ENCODE measurements around the gene SAMD8.
"Not testable (repeated sequence)": the region's sequence is repeated elsewhere in the genome, so short reads cannot be mapped to it uniquely, and the experiment has no call there.

The SAMD8 gene

GRCh38 chr10:75197066-75197465 is 85.6 kb downstream of the SAMD8 start:
- DNase-seq = no peak

GRCh38 chr10:75197906-75198305 is 86.5 kb downstream of the SAMD8 start:
- no peak for DNase-seq

DNA sequence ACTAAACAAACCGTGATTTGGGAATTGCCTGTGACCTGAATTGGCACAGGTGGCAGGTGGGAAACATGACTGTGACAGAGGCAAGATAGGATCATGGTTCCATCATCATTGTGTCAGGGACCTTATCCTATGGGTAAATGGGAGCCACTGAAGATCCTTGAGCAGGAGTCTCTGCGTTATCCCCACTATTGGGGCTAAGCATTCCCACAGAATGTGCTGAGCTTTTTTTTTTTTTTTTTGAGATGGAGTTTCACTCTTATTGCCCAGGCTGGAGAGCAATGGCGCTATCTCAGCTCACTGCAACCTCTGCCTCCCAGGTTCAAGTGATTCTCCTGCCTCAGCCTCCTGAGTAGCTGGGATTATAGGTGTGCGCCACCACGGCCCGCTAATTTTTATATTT is 88.5 kb downstream of the SAMD8 start:
- not testable (repeated sequence) for DNase-seq

- DNase-seq = no peak
Observed at GRCh38 chr10:75201793-75202307, 90.4 kb downstream of the SAMD8 start.

- no peak for DNase-seq
Observed at GRCh38 chr10:75202321-75203045, 91.0 kb downstream of the SAMD8 start.

DNA sequence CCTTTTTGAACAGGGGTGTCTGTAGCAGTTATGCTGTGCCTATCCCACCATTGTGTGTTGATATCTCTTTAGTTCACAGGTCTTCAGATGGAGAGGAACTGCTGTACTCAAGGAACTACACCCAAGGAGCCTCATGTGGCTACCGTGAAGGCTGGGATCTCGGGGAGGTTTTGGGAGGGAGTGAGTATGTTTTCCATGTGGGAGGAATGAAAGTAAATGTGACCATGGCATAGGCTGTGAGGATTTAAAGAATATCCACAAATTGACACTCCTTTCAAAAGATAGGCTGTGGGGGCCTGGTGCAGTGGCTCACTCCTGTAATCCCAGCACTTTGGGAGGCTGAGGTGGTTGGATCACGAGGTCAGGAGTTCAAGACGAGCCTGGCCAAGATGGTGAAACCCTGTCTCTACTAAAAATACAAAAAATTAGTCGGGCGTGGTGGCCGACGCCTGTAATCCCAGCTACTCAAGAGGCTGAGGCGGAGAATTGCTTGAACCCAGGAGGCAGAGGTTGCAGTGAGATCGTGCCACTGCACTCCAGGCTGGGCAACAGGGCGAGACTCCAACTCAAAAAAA is 91.7 kb downstream of the SAMD8 start:
- not testable (repeated sequence) for DNase-seq

GRCh38 chr10:75203724-75204123 is 92.3 kb downstream of the SAMD8 start:
- DNase-seq = no peak

- DNase-seq = no peak
Observed at GRCh38 chr10:75205908-75206307, 94.5 kb downstream of the SAMD8 start.

DNA sequence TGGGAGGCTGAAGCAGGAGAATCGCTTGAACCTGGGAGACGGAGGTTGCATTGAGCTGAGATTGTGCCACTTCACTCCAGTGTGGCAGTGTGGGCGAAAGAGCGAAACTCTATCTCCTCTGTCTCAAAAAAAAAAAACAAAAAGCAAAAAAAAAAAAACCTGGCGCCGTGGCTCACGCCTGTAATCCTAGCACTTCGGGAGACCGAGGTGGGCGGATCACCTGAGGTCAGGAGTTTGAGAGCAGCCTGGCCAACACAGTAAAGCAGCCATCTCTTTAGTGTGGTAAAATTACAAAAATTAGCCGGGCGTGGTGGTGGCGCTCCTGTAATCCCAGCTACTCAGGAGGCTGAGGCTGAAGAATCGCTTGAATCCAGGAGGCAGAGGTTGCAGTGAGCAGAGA is 95.2 kb downstream of the SAMD8 start:
- not testable (repeated sequence) for DNase-seq

GRCh38 chr10:75207079-75207856 is 95.8 kb downstream of the SAMD8 start:
- no peak for DNase-seq

DNA sequence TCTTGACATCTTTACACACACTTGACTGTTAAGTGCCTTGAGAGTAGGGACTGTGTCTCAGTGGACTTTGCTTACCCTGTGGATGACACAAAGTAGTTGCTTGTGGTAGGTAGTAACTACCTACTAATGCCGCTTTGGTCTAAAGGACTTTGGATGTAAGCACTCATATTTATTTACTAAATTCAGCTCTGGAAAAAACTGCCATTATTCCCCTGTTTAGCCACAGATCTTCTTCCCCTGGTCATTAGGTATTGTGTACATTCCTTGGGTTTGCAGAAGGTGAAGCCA is 96.3 kb downstream of the SAMD8 start:
- DNase-seq = no peak

- DNase-seq = no peak
Observed at GRCh38 chr10:75208181-75208580, 96.7 kb downstream of the SAMD8 start.

- no peak for DNase-seq
Observed at GRCh38 chr10:75209086-75209920, 97.8 kb downstream of the SAMD8 start.

- peak; percentile 78 to 80 for DNase-seq
Observed at GRCh38 chr10:75209921-75210281, 98.4 kb downstream of the SAMD8 start.

GRCh38 chr10:75210282-75211006 is 99.0 kb downstream of the SAMD8 start, which contains the start of gene VDAC2:
VDAC2 (plus strand) TSS chr10:75210796; CDS start chr10:75211159, 363 bp downstream.
- peak; percentile 94 for DNase-seq

GRCh38 chr10:75211007-75211691 is 99.7 kb downstream of the SAMD8 start:
- peak; percentile 34 to 43 for DNase-seq

- DNase-seq = no peak
Observed at GRCh38 chr10:75212343-75212742, 100.9 kb downstream of the SAMD8 start.

- DNase-seq = no peak
Observed at GRCh38 chr10:75220274-75220673, 108.8 kb downstream of the SAMD8 start.

DNA sequence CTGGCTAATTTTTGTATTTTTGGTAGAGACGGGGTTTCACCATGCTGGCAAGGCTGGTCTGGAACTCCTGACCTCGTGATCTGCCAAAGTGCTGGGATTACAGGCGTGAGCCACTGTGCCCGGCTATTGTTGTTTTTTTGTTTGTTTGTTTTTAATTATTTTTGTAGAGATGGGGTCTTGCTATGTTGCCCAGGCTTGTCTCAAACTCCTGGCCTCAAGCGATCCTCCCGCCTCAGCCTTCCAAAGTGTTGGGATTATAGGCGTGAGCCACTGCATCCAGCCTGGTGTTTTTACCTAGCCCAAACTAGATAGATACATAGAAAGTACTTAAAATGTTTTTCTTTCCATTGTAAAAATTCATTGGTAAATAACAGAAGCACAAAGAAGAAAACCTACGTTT is 110.0 kb downstream of the SAMD8 start:
- DNase-seq = not testable (repeated sequence)

DNA sequence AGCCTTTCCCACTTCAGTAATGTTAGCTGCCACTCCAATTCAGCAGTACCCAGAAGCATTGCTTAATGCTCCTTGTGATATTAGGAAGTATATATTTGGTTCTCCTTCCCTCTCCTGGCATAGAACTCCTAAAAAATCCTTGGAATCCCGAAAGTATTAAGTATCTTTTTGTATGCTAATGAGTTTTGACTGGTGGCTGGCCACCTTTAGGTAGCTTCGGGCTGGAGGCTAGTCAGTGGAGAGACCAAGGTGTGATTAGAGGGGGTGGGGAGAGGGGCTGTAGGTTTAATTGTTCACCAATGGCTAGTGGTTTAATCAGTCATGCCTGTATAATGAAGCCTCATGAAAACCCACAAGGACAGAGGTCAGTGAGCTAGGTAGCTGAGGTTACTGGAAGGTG is 112.1 kb downstream of the SAMD8 start:
- DNase-seq = no peak

- DNase-seq = no peak
Observed at GRCh38 chr10:75226095-75226494, 114.6 kb downstream of the SAMD8 start.

DNA sequence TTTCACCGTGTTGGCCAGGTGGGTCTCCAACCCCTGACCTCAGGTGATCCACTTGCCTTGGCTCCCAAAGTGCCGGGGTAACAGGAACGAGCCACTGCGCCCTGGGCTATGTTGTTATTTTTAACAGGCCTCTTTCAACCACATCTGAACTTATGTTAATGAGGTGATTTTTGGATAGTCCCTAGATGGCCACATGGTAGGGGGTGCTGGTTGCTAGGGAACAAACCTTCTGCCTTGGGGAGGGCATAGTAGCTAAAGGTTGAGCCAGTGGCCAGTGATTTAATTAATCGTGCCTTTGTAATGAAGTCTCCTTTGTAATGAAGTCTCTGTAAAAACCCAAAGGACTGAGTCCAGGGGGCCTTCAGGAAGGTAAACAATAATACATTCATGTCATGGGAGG is 115.2 kb downstream of the SAMD8 start:
- DNase-seq = no peak
